ENCODE measurements around the gene DR1. TPM values are rescaled to one million over a fixed set of nuclear protein-coding genes. Genes with fewer than 3 reads are reported as not detected.

The DR1 gene
- total RNA-seq, 1 experiment from 2014 or later, result 48.6 TPM

- Histone ChIP-seq H3F3A (ENCODE audit: low read length, unreplicated experiment) (no peaks in the 10 kb centered on the region), H3K4me3 (ENCODE audit: low read length) (no peak overlapping the region), H3K27me3 (ENCODE audit: low read length) (no peaks in the 10 kb centered on the region), H3K4me2 (ENCODE audit: low read length) (no peak overlapping the region), H2AFZ (ENCODE audit: low read length) (no peak overlapping the region), H3K9me3 (ENCODE audit: low read length) (no peaks in the 10 kb centered on the region), H3K9me2 (replicated peaks; ENCODE audit: low read length) (no peaks in the 10 kb centered on the region), H3K27ac (ENCODE audit: low read length) (no peak overlapping the region), H3K36me3 (ENCODE audit: low read depth, low read length) (no peaks in the 10 kb centered on the region), H4K20me1 (ENCODE audit: low read length) (no peaks in the 10 kb centered on the region), H3K9ac (ENCODE audit: low read length) (no peak overlapping the region), H3K4me1 (ENCODE audit: insufficient read depth, low read length) (no peaks in the 10 kb centered on the region; the same call in 1 of the 2 replicates), H3K79me2 (ENCODE audit: low read length) (no peaks in the 10 kb centered on the region)
- intact Hi-C loops (cut with micrococcal nuclease), result loop anchor here (1.0 to 10.0 kb wide), 3 partner anchors 221 to 544 kb away; no protein-coding TSS in a partner anchor
- DNase-seq (no peak), ATAC-seq (peak; percentile 59)
- CTCF ChIA-PET, result interaction anchor here (0.6 kb wide), 1 partner anchor 92 kb away, joined by 5 read pairs; no protein-coding TSS in a partner anchor
- BruUV-seq (replicated peaks), result no TSS peak
- TF ChIP-seq EZH2phosphoT487 (IDR thresholded peaks at IDR 0.05; ENCODE audit: borderline replicate concordance, low read length) (no peak), EZH2 (IDR thresholded peaks at IDR 0.05; ENCODE audit: low read length, unreplicated experiment) (no peak)
- TF ChIP-seq, protein P1, sequence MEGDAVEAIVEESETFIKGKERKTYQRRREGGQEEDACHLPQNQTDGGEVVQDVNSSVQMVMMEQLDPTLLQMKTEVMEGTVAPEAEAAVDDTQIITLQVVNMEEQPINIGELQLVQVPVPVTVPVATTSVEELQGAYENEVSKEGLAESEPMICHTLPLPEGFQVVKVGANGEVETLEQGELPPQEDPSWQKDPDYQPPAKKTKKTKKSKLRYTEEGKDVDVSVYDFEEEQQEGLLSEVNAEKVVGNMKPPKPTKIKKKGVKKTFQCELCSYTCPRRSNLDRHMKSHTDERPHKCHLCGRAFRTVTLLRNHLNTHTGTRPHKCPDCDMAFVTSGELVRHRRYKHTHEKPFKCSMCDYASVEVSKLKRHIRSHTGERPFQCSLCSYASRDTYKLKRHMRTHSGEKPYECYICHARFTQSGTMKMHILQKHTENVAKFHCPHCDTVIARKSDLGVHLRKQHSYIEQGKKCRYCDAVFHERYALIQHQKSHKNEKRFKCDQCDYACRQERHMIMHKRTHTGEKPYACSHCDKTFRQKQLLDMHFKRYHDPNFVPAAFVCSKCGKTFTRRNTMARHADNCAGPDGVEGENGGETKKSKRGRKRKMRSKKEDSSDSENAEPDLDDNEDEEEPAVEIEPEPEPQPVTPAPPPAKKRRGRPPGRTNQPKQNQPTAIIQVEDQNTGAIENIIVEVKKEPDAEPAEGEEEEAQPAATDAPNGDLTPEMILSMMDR (conservative IDR thresholded peaks at IDR 0.05; ENCODE audit: low read depth, low read length), result no peak
- POLR2A ChIA-PET (ENCODE audit: unreplicated experiment), result no interaction called here
These were observed 44.6 kb upstream of the DR1 start for GRCh38 chr1:93301131-93301530.

DNA sequence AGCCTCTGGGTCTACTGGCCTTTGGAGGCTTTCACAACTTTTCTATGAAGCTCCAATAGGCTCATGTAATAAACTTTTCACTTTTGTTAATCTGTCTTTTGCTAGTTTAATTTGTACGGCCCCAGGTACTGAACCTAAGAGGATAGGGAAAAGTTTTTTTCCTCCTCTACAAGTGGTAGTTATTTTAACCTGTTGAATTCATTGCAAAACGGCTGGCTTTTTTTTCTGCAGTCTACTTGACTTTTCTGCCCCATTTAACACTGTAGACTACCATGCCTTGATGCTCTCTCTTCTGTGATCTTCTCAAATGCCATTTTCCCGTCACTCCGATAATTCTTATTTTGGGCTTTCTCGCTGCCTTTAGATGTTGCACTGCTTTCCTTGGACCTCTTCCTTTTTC is 43.6 kb upstream of the DR1 start:
- H3K27ac ChIP-seq (ENCODE audit: low read length), result no peak overlapping the region
- no peak overlapping the region for H2AFZ ChIP-seq (ENCODE audit: low read length)
- no peak for ATAC-seq
- H3K9ac ChIP-seq (ENCODE audit: low read length), result no peak overlapping the region
- no peak overlapping the region for H3K4me2 ChIP-seq (ENCODE audit: low read length)
- no peaks in the 10 kb centered on the region for H3K9me3 ChIP-seq (ENCODE audit: low read length)
- DNase-seq, result no peak
- H4K20me1 ChIP-seq (ENCODE audit: low read length), result no peaks in the 10 kb centered on the region
- H3K4me1 ChIP-seq (ENCODE audit: insufficient read depth, low read length), result no peaks in the 10 kb centered on the region; the same call in 1 of the 2 replicates
- no peaks in the 10 kb centered on the region for H3K9me2 ChIP-seq (replicated peaks; ENCODE audit: low read length)
- H3F3A ChIP-seq (ENCODE audit: low read length, unreplicated experiment), result no peaks in the 10 kb centered on the region
- no TSS peak for BruUV-seq (replicated peaks)
- POLR2A ChIA-PET (ENCODE audit: unreplicated experiment), result no interaction called here
- TF ChIP-seq EZH2 (IDR thresholded peaks at IDR 0.05; ENCODE audit: low read length, unreplicated experiment) (no peak), EZH2phosphoT487 (IDR thresholded peaks at IDR 0.05; ENCODE audit: borderline replicate concordance, low read length) (no peak)
- TF ChIP-seq, protein P1 (conservative IDR thresholded peaks at IDR 0.05; ENCODE audit: low read depth, low read length), result no peak
- H3K4me3 ChIP-seq (ENCODE audit: low read length), result no peak overlapping the region
- H3K36me3 ChIP-seq (ENCODE audit: low read depth, low read length), result no peaks in the 10 kb centered on the region
- H3K27me3 ChIP-seq (ENCODE audit: low read length), result no peaks in the 10 kb centered on the region
- intact Hi-C loops (cut with micrococcal nuclease), result loop anchor here (5.0 to 10.0 kb wide), 2 partner anchors 255 to 543 kb away; no protein-coding TSS in a partner anchor
- CTCF ChIA-PET, result no interaction called here
- no peaks in the 10 kb centered on the region for H3K79me2 ChIP-seq (ENCODE audit: low read length)

DNA sequence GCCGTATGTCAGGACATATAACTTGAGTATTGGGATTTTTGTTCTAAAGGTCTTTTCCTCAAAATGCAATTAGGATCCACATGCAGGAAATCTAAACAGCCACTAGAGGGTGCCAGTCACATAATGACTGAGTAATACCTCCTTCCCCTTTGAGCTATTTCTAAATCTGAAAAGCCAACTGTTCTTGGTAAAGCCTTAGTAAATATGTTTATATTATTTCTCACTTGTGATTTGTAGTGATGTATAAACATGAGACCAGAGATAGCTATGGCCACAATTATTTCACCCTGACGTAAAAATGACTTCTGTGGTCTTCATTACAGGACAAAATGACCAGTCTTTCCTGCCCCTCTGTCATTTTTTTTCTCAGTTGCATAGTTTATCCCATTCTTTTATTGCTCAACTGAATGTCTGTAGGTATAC is 41.0 kb upstream of the DR1 start:
- no peaks in the 10 kb centered on the region for H4K20me1 ChIP-seq (ENCODE audit: low read length)
- CTCF ChIA-PET, result interaction anchor here (0.5 to 1.7 kb wide), 13 partner anchors 20 to 557 kb away, joined by 3 to 19 read pairs (median 3); partner anchors contain the start of gene DR1
- H2AFZ ChIP-seq (ENCODE audit: low read length), result no peak overlapping the region

More for the DNA sequence above, 41.0 kb upstream of the DR1 start:
- Histone ChIP-seq H3K79me2 (ENCODE audit: low read length) (no peaks in the 10 kb centered on the region), H3K27ac (ENCODE audit: low read length) (no peak overlapping the region), H3K27me3 (ENCODE audit: low read length) (no peaks in the 10 kb centered on the region), H3K4me3 (ENCODE audit: low read length) (no peak overlapping the region), H3K4me2 (ENCODE audit: low read length) (no peak overlapping the region), H3K9me2 (replicated peaks; ENCODE audit: low read length) (no peaks in the 10 kb centered on the region), H3F3A (ENCODE audit: low read length, unreplicated experiment) (no peaks in the 10 kb centered on the region), H3K36me3 (ENCODE audit: low read depth, low read length) (no peaks in the 10 kb centered on the region), H3K9ac (ENCODE audit: low read length) (no peak overlapping the region), H3K4me1 (ENCODE audit: insufficient read depth, low read length) (no peaks in the 10 kb centered on the region; the same call in 1 of the 2 replicates), H3K9me3 (ENCODE audit: low read length) (no peaks in the 10 kb centered on the region)
- POLR2A ChIA-PET (ENCODE audit: unreplicated experiment), result interaction anchor here (0.7 to 1.0 kb wide), 2 partner anchors 41 to 52 kb away, joined by 4 to 5 read pairs; partner anchors contain the start of gene DR1
- intact Hi-C loops (cut with micrococcal nuclease), result loop anchor here (1.0 to 10.0 kb wide), 5 partner anchors 20 to 540 kb away; no protein-coding TSS in a partner anchor
- DNase-seq, result peak; percentile 86
- no TSS peak for BruUV-seq (replicated peaks)
- ATAC-seq, result peak; percentile 75
- no peak for TF ChIP-seq EZH2 (IDR thresholded peaks at IDR 0.05; ENCODE audit: low read length, unreplicated experiment)
- TF ChIP-seq, protein P1 (conservative IDR thresholded peaks at IDR 0.05; ENCODE audit: low read depth, low read length), result peak; percentile 95
- no peak for TF ChIP-seq EZH2phosphoT487 (IDR thresholded peaks at IDR 0.05; ENCODE audit: borderline replicate concordance, low read length)

All from PC-3 (cell line).